HG03460 (cell line): ENCODE results near the gene LGALS14.

Experiments
- ATAC-seq: cut with Tn5 transposase; IDR thresholded peaks from one replicate; pipeline ENCODE4 v1.9.1; 2021; ENCODE audit not compliant: unreplicated experiment

The LGALS14 gene

GRCh38 chr19:39740395-39740794, 36.1 kb downstream of the LGALS14 start:
- ATAC-seq, result no peak

- ATAC-seq, result no peak
Observed at GRCh38 chr19:39745643-39746042, 41.4 kb downstream of the LGALS14 start.

GRCh38 chr19:39746836-39747529, 42.7 kb downstream of the LGALS14 start:
- ATAC-seq, result no peak

- no peak for ATAC-seq
Observed at GRCh38 chr19:39749981-39750380, 45.7 kb downstream of the LGALS14 start.

GRCh38 chr19:39752390-39752789, 48.1 kb downstream of the LGALS14 start:
- ATAC-seq, result no peak

- no peak for ATAC-seq
Observed at GRCh38 chr19:39752795-39753194, 48.5 kb downstream of the LGALS14 start.

GRCh38 chr19:39754544-39754943, 50.3 kb downstream of the LGALS14 start:
- ATAC-seq, result no peak

- ATAC-seq, result no peak
Observed at GRCh38 chr19:39754971-39755370, 50.7 kb downstream of the LGALS14 start.
